ENCODE measurements around the gene WDFY4.

The WDFY4 gene

GRCh38 chr10:48684463-48684791, 246 bp upstream of the WDFY4 start:
- in situ Hi-C loops (cut with MboI; ENCODE audit: low sequenced_read_pairs), result no loop called here

- in situ Hi-C loops (cut with MboI; ENCODE audit: low sequenced_read_pairs), result no loop called here
Observed at GRCh38 chr10:48685731-48686130, 1.1 kb downstream of the WDFY4 start.

- in situ Hi-C loops (cut with MboI; ENCODE audit: low sequenced_read_pairs), result no loop called here
Observed at GRCh38 chr10:48690791-48691660, 6.4 kb downstream of the WDFY4 start.

- in situ Hi-C loops (cut with MboI; ENCODE audit: low sequenced_read_pairs), result no loop called here
Observed at GRCh38 chr10:48691812-48692528, 7.3 kb downstream of the WDFY4 start.

GRCh38 chr10:48692748-48693147, 8.1 kb downstream of the WDFY4 start:
- in situ Hi-C loops (cut with MboI; ENCODE audit: low sequenced_read_pairs), result no loop called here

GRCh38 chr10:48693206-48693605, 8.5 kb downstream of the WDFY4 start:
- in situ Hi-C loops (cut with MboI; ENCODE audit: low sequenced_read_pairs), result no loop called here

GRCh38 chr10:48694371-48695030, 9.8 kb downstream of the WDFY4 start:
- in situ Hi-C loops (cut with MboI; ENCODE audit: low sequenced_read_pairs), result no loop called here

- in situ Hi-C loops (cut with MboI; ENCODE audit: low sequenced_read_pairs), result no loop called here
Observed at GRCh38 chr10:48695636-48696534, 11.2 kb downstream of the WDFY4 start.

GRCh38 chr10:48696535-48696873, 11.8 kb downstream of the WDFY4 start:
- in situ Hi-C loops (cut with MboI; ENCODE audit: low sequenced_read_pairs), result no loop called here

GRCh38 chr10:48697091-48697490, 12.4 kb downstream of the WDFY4 start:
- in situ Hi-C loops (cut with MboI; ENCODE audit: low sequenced_read_pairs), result no loop called here

GRCh38 chr10:48697821-48698764, 13.4 kb downstream of the WDFY4 start:
- in situ Hi-C loops (cut with MboI; ENCODE audit: low sequenced_read_pairs), result no loop called here

- in situ Hi-C loops (cut with MboI; ENCODE audit: low sequenced_read_pairs), result no loop called here
Observed at GRCh38 chr10:48699011-48699627, 14.4 kb downstream of the WDFY4 start.

- in situ Hi-C loops (cut with MboI; ENCODE audit: low sequenced_read_pairs), result no loop called here
Observed at GRCh38 chr10:48700071-48700470, 15.4 kb downstream of the WDFY4 start.

- in situ Hi-C loops (cut with MboI; ENCODE audit: low sequenced_read_pairs), result no loop called here
Observed at GRCh38 chr10:48700493-48700892, 15.8 kb downstream of the WDFY4 start.

GRCh38 chr10:48701139-48701901, 16.6 kb downstream of the WDFY4 start:
- in situ Hi-C loops (cut with MboI; ENCODE audit: low sequenced_read_pairs), result no loop called here

GRCh38 chr10:48701941-48702340, 17.3 kb downstream of the WDFY4 start:
- in situ Hi-C loops (cut with MboI; ENCODE audit: low sequenced_read_pairs), result no loop called here

GRCh38 chr10:48703531-48704122, 19.0 kb downstream of the WDFY4 start:
- in situ Hi-C loops (cut with MboI; ENCODE audit: low sequenced_read_pairs), result no loop called here

- in situ Hi-C loops (cut with MboI; ENCODE audit: low sequenced_read_pairs), result no loop called here
Observed at GRCh38 chr10:48704156-48704555, 19.5 kb downstream of the WDFY4 start.
